B cell (primary cell): ENCODE data around the gene ADAMTSL5. TPM values are rescaled to one million over a fixed set of nuclear protein-coding genes. Genes with fewer than 3 reads are reported as not detected.

Experiments used
- ATAC-seq: fragments of 200-7000 bp; cut with Tn5 transposase; one replicate; pipeline ENCODE4 v1.10.0; 2021; ENCODE audit warnings: low read depth, mild to moderate bottlenecking, moderate number of reproducible peaks, moderate library complexity
- CTCF ChIA-PET: fragments of 350-600 bp; sonication (Branson Sonifier 250); formaldehyde crosslinking; loops from one replicate; lab custom pipeline; 2021; ENCODE audit warnings: antibody characterized with exemption, inconsistent platforms; lab: Charles Lee
- POLR2A ChIA-PET: fragments of 350-600 bp; sonication (Branson Sonifier 250); formaldehyde crosslinking; loops from one replicate; lab custom pipeline; 2021; ENCODE audit warnings: antibody characterized with exemption; lab: Charles Lee
- DNase-seq: peaks from one replicate; pipeline ENCODE4 v3.0.0; 2013
- H2AFZ ChIP-seq: 2 replicates; pipeline ENCODE4 v1.6.1; 2012; ENCODE audit warnings: mild to moderate bottlenecking, low read depth, low read length; ENCODE audit not compliant: insufficient read depth, poor library complexity, severe bottlenecking
- H3K27ac ChIP-seq, 2 donors: 1 replicate in 1 of 2; 2 replicates in 1 of 2; pipeline ENCODE4 v1.5.1; 2012 to 2013; ENCODE audit warnings: low read length in 2 of 2, mild to moderate bottlenecking in 2 of 2, moderate library complexity in 1 of 2
- H3K27me3 ChIP-seq, 4 experiments: fragments of 200-600 bp in 1 of 4; sonication (generic) in 1 of 4; replicated peaks in 1 of 4; 1 replicate in 2 of 4; 2 replicates in 2 of 4; pipeline versions ENCODE4 v1.6.1 to v1.7.0; 2013 to 2016; ENCODE audit warnings: low read length in 3 of 4, mild to moderate bottlenecking in 2 of 4, mixed read lengths in 1 of 4, moderate library complexity in 1 of 4; ENCODE audit not compliant: insufficient read depth in 4 of 4, control insufficient read depth in 3 of 4; ENCODE audit errors: control extremely low read depth in 1 of 4
- H3K36me3 ChIP-seq, 2 experiments: replicated peaks in 1 of 2; 1 replicate in 1 of 2; 2 replicates in 1 of 2; pipeline versions ENCODE4 v1.6.1 to v1.7.1; 2013; ENCODE audit warnings: low read length in 1 of 2; ENCODE audit not compliant: insufficient read depth in 2 of 2, control insufficient read depth in 1 of 2; ENCODE audit errors: control extremely low read depth in 1 of 2, extremely low read depth in 1 of 2
- H3K4me1 ChIP-seq, 2 donors: fragments of 200-600 bp in 1 of 2; sonication (generic) in 1 of 2; 1 replicate in 1 of 2; 2 replicates in 1 of 2; pipeline versions ENCODE4 v1.5.1 to v1.6.1; 2013 to 2017; ENCODE audit warnings: low read length in 2 of 2; ENCODE audit not compliant: control insufficient read depth in 2 of 2, insufficient read depth in 2 of 2
- H3K4me2 ChIP-seq: replicated peaks from 2 replicates; pipeline ENCODE3; 2012; ENCODE audit warnings: mild to moderate bottlenecking, low read depth, low read length; ENCODE audit not compliant: poor library complexity, severe bottlenecking
- H3K4me3 ChIP-seq, 5 experiments: fragments of 200-600 bp in 1 of 5; sonication (generic) in 1 of 5; 1 replicate in 3 of 5; 2 replicates in 2 of 5; pipeline versions ENCODE4 v1.5.1 to v1.7.0; 2011 to 2016; ENCODE audit warnings: low read length in 4 of 5, mild to moderate bottlenecking in 4 of 5, low read depth in 2 of 5, control low read depth in 1 of 5, moderate library complexity in 1 of 5; ENCODE audit not compliant: insufficient read depth in 1 of 5; ENCODE audit errors: control extremely low read depth in 1 of 5, extremely low read depth in 1 of 5
- H3K79me2 ChIP-seq: fragments of 200-600 bp; sonication (generic); one replicate; pipeline ENCODE4 v1.6.0; 2016; ENCODE audit warnings: low read length; ENCODE audit not compliant: control insufficient read depth, insufficient read depth
- H3K9ac ChIP-seq: fragments of 200-600 bp; sonication (generic); 2 replicates; pipeline ENCODE4 v1.6.1; 2017; ENCODE audit warnings: mild to moderate bottlenecking, low read length, moderate library complexity
- H3K9me3 ChIP-seq, 3 donors: one replicate each; pipeline versions ENCODE4 v1.6.1 to v1.7.1; 2013; ENCODE audit warnings: low read length in 2 of 3; ENCODE audit not compliant: control insufficient read depth in 2 of 3, insufficient read depth in 1 of 3; ENCODE audit errors: control extremely low read depth in 1 of 3
- H4K20me1 ChIP-seq: 2 replicates; pipeline ENCODE4 v1.6.0; 2012; ENCODE audit warnings: mild to moderate bottlenecking, low read length; ENCODE audit not compliant: insufficient read depth, control insufficient read depth, poor library complexity, severe bottlenecking
- H3K27ac Mint-ChIP-seq: one replicate; pipeline ENCODE4 v1.8.0; 2021; ENCODE audit warnings: mixed read lengths
- H3K27me3 Mint-ChIP-seq: one replicate; pipeline ENCODE4 v1.8.0; 2021; ENCODE audit warnings: mixed read lengths
- H3K4me1 Mint-ChIP-seq: one replicate; pipeline ENCODE4 v1.8.0; 2021; ENCODE audit warnings: mixed read lengths
- H3K4me3 Mint-ChIP-seq: one replicate; pipeline ENCODE4 v1.8.0; 2021; ENCODE audit warnings: mixed read lengths
- H3K9me3 Mint-ChIP-seq: one replicate; pipeline ENCODE4 v1.8.0; 2022; ENCODE audit warnings: mixed read lengths; ENCODE audit not compliant: insufficient read depth
- EZH2 ChIP-seq: IDR thresholded peaks from 2 replicates; pipeline ENCODE4 v1.6.1; 2012; ENCODE audit warnings: borderline replicate concordance, low read depth, mild to moderate bottlenecking, moderate library complexity, low read length; ENCODE audit not compliant: insufficient read depth, poor library complexity, severe bottlenecking
- WGBS: methylation state at CpG from one replicate; pipeline ENCODE4 v1.1.5; 2013; ENCODE audit warnings: missing lambda C conversion rate; ENCODE audit not compliant: insufficient coverage; 5-methylcytosine and 5-hydroxymethylcytosine counted together
- intact Hi-C: fragments of 100-400 bp; cut with micrococcal nuclease; formaldehyde crosslinking; loops from one replicate; pipeline ENCODE4 v1.10.0; 2022
- polyA minus RNA-seq: library from RNA; depleted of rRNA, polyadenylated mRNA; stranded (reverse); fragments of >200 nt; gene quantifications from 2 replicates; pipeline ENCODE4 v1.2.3, GENCODE V29; 2012
- polyA plus RNA-seq: library from polyadenylated mRNA; depleted of rRNA; stranded (reverse); fragments of >200 nt; gene quantifications from 2 replicates; pipeline ENCODE4 v1.2.3, GENCODE V29; 2012
- total RNA-seq, 2 donors: library from RNA; stranded (reverse); fragments of 120-200 nt in 1 of 2; gene quantifications; 1 replicate in 1 of 2; 2 replicates in 1 of 2; pipeline versions ENCODE4 v1.2.3 to v1.2.4, GENCODE V29; 2013 to 2022
- TF ChIP-seq, protein P1 (sequence below): fragments of 200-600 bp; IDR thresholded peaks from one replicate; pipeline ENCODE4 v1.8.0; 2022; ENCODE audit warnings: antibody characterized with exemption, mild to moderate bottlenecking

ADAMTSL5 gene, protein sequence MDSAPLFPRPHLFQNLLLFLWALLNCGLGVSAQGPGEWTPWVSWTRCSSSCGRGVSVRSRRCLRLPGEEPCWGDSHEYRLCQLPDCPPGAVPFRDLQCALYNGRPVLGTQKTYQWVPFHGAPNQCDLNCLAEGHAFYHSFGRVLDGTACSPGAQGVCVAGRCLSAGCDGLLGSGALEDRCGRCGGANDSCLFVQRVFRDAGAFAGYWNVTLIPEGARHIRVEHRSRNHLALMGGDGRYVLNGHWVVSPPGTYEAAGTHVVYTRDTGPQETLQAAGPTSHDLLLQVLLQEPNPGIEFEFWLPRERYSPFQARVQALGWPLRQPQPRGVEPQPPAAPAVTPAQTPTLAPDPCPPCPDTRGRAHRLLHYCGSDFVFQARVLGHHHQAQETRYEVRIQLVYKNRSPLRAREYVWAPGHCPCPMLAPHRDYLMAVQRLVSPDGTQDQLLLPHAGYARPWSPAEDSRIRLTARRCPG
- not detected in 2 replicates for total RNA-seq
- 0.16 TPM for total RNA-seq (2013)
- polyA plus RNA-seq = 0.09 and 0.56 TPM in 2 replicates
- polyA minus RNA-seq = 0.43 TPM in 1 of 2 replicates, not detected in the other

DNA sequence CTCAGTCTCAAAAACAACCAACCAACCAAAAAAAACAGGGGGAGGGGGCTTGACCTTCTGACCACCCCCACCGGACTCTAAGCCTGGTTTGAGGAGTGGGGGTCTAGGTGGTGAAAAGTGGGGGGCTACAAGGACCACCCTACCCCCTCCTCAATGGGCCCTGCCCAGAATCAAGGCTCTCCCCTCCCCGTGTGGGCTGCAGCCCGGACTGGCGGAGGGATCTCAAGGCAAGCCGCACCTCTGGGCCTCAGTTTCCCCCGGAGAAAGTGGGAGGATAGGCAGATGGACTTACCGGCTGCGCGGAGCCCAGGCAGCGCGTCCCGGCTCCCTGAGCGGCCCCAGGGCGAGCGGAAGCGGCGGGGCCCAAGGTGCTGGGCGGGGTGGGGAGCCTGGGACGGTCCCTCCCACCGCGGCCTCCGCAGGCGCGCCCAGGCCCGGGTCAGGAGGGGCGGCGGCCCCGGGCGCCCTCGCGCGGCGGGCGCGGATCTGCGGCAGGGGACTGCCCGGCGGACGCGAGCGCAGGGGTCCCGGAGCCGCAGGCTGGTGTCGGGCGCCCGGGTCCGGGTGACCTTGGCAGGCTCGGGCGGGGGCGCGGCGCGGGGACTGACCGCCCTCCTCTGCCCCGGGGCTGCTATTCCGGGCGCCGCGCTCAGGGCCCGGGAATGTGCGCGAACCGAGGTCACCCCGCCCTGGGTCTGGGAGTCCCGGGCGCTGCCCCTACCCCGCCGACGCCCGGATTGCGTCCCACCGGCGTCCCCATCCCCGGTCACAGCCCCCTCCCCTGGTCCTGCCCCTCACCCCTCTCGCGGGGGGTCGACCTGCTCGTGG lies at the start of gene ADAMTSL5:
Gene ADAMTSL5, minus strand, starts transcription at position 349 of the 828 bp plus-strand sequence. CDS start 2,076 bp downstream, outside the sequence.
- CTCF ChIA-PET = no interaction called here

More for the DNA sequence above, at the start of gene ADAMTSL5:
- peaks cover 11 to 15% of the 10 kb centered on the region in 2 donors for H3K4me1 ChIP-seq
- ATAC-seq (peak; percentile 65), DNase-seq (peak; percentile 53)
- WGBS = 3% methylated on average over 75 of the region's 78 CpGs
- H3K27ac Mint-ChIP-seq = no peak within 1 kb of the TSS
- H3K4me1 Mint-ChIP-seq = peaks cover 6% of the 10 kb centered on the region
- H3K36me3 ChIP-seq = no peaks in the 10 kb centered on the region
- TF ChIP-seq, protein P1, sequence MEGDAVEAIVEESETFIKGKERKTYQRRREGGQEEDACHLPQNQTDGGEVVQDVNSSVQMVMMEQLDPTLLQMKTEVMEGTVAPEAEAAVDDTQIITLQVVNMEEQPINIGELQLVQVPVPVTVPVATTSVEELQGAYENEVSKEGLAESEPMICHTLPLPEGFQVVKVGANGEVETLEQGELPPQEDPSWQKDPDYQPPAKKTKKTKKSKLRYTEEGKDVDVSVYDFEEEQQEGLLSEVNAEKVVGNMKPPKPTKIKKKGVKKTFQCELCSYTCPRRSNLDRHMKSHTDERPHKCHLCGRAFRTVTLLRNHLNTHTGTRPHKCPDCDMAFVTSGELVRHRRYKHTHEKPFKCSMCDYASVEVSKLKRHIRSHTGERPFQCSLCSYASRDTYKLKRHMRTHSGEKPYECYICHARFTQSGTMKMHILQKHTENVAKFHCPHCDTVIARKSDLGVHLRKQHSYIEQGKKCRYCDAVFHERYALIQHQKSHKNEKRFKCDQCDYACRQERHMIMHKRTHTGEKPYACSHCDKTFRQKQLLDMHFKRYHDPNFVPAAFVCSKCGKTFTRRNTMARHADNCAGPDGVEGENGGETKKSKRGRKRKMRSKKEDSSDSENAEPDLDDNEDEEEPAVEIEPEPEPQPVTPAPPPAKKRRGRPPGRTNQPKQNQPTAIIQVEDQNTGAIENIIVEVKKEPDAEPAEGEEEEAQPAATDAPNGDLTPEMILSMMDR = no peak
- TF ChIP-seq EZH2 = no peak
- H3K79me2 ChIP-seq = no peaks in the 10 kb centered on the region
- H3K4me3 ChIP-seq = peak within 1 kb of the TSS in 3 of 5 experiments; percentile 8 to 25 (median 17)
- peaks cover 0 to 62% (median 14%) of the 10 kb centered on the region in 4 experiments for H3K27me3 ChIP-seq
- peak within 1 kb of the TSS; percentile 74 for H3K4me2 ChIP-seq
- peaks cover 41% of the 10 kb centered on the region for H3K27me3 Mint-ChIP-seq
- H2AFZ ChIP-seq = no peak within 1 kb of the TSS
- no peaks in the 10 kb centered on the region for H3K9me3 Mint-ChIP-seq
- H3K9me3 ChIP-seq = peaks cover 0 to 39% (median 0%) of the 10 kb centered on the region in 3 donors
- POLR2A ChIA-PET = no interaction called here
- no peaks in the 10 kb centered on the region for H4K20me1 ChIP-seq
- no peak within 1 kb of the TSS for H3K9ac ChIP-seq
- peak within 1 kb of the TSS; percentile 65 for H3K4me3 Mint-ChIP-seq
- no peak within 1 kb of the TSS for H3K27ac ChIP-seq
- intact Hi-C loops = no loop called here
